HuH-7 (cell line): ENCODE measurements around the gene NRL.
A peak's percentile ranks its signal among the peaks of the same experiment; 100 is the strongest.

Experiments used
- DNase-seq: peaks from one replicate; pipeline ENCODE4 v3.0.0; 2011; ENCODE audit warnings: low spot score

The NRL gene

DNA sequence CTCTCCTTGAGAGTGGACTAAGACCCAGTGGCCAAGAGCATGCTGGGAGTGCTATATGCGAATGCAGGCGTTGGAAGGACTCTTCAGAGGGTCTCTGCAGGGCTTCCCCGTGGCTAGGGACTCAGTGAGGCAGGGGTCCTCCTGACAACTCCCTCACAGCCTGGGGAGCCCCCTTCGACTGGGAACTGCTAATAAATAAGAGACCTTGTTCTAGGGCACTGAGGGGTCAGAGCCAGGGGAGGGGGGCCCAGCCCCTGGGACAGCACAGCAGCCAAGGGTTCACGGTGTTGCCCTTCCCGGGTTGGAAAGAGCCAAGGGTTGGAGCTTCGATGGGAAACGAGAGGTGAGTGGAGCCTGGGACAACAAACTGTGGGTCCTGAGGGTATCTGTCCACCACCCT is 49.3 kb downstream of the NRL start:
- DNase-seq: no peak

DNA sequence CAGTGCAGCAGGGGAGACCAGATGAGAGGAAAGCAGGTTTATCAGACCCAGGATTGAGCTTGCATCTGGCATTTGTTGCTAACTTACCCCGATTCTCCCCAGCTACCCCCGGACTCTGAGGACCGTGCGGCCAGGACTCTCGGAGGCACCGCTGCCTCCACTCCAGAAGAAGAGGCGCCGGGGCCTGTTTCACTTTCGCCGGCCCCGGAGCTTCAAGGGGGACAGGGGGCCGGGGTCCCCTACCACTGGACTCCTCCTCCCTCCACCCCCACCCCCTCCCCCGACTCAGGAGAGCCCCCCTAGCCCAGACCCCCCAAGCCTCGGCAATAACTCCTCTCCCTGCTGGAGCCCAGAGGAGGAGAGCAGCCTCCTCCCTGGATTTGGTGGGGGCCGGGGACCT is 49.9 kb downstream of the NRL start:
- no peak for DNase-seq

DNA sequence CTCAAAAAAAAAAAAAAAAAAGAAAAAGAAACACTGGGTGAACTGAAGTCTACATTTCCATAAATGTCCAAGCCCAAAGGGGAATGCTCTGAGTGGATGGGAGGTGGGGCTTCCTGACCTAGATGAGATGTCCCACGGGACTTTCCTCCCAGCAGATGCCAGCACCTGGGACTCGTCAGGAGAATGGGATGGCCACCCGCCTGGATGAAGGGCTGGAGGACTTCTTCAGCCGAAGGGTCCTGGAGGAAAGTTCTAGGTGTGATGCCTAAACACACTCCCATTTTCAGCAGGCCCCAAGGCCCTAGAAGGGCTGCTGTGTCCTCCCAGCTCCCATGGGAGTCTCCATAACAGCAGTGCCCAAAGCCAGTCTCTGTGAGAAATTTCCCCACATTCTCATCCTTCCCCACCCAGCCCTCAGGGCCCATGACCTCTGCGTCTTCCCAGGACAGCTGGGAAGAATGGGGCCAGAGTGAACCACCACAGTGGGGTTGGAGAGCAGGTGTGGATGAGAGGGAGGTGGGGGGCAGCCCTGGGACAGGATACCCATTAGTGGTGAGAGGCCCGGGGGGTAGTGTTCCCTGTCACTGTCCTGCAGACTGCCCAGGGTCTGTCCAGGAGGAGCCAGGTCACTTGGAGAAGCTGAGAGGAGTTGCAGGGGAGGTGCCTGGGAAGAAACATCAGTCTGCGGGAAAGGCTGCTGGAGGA is 50.5 kb downstream of the NRL start:
- no peak for DNase-seq

DNA sequence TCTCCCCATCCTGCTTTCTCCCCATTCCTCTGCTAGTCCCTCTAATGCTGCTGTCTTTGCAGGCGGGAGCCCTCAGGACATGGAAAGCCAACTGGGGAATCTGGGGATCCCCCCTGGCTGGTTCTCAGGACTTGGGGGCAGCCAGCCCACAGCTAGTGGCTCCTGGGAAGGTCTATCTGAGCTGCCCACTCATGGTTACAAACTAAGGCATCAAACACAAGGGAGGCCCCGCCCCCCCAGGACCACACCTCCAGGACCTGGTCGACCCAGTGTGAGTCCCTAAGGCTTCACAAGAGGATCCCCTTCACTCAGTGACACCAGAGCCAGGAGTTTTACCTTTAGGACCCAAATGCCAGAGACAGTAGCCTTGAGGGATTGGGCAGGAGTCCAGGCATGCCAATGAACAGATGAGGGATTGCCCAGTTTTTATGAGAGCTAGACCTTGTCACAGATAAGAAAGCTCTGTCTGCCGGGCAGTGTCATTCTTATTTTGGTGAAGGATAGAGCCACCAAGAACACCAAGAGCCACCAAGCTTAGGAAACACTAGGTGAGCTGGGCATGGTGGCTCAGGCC is 51.4 kb downstream of the NRL start:
- no peak for DNase-seq

DNA sequence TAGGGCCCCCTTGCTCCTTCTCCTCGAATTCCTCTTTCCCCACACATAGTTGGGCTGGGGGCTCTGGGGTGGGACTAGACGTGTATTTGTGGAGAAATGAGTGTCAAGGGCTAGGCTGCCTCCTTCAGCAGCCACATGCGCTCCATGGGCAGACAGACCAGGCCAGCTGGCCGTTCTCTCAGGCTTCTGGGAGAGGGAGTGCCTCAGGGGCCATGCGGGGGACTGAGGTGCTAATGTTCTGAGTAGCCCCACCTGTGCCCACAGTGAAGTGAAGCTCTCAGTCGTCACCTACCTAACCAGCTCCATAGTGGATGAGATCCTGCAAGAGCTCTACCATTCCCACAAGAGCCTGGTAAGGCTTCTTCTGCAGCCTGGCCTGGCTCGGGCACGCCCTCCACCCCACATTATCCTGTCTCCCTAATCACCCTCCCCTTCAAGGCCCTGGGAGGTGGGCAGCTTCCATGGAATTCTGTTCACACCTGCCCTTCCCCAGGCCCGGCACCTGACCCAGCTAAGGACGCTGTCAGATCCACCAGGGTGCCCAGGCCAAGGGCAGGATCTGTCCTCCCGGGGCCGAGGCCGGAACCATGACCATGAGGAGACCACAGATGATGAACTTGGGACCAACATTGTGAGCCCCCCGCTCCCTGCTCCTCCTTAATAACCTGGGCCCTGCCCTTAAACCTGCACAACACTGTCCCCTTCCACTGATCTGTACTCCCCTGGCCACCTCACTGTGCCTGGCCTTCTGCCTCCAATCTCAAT is 52.4 kb downstream of the NRL start:
- DNase-seq: no peak

DNA sequence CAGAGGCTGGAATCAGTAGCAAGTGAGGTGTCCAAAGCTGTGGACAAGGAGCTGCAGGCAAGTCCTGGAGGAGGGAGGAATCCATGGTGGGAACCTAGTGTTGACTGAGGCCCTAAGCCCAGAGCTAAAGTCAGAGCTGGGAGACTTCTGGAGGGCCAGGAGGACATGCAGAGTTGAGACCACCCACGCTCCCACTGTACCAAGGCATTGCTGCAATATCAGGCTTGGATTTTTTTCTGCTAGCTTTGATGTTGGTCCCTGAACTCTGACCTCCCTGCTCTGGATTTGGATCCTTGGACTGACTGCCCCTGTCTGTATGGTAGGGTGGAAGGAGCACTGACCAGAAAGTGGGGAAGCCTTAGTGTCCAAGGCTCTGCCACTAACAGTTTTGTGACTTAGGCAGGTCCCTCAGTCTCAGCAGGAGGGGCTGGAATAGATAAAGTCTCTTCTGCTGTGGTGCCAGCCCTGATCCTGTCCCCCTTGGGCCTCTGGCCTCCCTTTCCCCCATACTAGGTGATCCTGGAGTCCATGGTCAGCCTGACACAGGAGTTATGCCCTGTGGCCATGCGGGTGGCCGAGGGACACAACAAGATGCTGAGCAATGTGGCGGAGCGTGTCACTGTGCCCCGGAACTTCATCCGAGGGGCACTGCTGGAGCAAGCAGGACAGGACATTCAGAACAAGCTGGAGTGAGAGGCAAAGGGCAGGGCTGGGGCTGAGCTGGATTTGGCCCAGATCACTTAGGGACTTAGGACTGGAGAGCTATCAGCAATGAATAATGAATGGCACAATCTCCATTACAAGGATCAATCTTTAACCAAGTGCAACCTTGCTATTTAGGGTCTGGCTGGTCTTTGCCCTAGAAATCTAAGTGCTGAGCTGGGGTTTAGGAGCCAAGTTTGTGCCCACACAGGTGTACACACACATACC is 53.5 kb downstream of the NRL start:
- no peak for DNase-seq

DNA sequence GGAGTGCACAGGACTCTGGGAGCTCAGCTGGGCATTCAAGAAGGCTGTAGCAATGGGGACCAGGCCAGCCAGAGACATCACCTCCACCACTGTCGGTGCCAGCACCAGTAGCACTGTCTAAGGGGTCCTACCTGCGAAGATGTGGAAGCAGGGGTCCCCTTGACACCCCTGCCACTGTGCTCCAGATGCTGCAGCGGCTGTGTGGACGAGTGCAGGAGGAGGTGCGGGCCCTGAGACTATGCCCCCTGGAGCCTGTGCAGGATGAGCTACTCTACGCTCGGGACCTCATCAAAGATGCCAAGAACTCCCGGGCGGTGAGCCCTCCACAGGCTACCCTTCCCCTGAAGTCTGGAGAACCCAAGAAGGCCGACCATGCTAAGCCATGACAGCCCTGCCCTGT is 54.3 kb downstream of the NRL start:
- DNase-seq: no peak

DNA sequence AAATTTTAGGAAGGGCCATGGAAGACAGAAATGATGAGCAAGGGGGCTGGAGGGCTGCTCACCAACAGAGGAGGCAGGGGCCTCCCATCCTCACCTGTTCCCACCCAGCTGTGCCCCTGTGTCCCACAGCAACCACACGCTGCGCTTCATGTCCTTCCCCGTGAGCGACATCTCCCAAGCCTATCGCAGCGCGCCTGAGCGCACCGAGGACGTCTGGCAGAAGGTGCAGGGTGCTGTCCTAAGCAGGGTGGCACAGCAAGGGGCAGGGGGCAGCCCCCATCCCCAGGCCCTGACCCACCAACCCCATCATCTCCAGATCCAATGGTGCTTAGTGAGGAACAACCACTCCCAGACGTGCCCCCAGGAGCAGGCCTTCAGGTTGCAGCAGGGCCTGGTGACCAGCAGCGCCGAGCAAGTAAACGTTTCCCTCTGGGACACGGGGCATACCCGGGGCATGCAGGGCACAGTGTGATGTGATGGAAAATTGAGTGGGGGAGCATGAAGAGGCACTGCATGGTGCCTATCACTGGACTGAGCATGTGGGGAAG is 54.8 kb downstream of the NRL start:
- DNase-seq: no peak

DNA sequence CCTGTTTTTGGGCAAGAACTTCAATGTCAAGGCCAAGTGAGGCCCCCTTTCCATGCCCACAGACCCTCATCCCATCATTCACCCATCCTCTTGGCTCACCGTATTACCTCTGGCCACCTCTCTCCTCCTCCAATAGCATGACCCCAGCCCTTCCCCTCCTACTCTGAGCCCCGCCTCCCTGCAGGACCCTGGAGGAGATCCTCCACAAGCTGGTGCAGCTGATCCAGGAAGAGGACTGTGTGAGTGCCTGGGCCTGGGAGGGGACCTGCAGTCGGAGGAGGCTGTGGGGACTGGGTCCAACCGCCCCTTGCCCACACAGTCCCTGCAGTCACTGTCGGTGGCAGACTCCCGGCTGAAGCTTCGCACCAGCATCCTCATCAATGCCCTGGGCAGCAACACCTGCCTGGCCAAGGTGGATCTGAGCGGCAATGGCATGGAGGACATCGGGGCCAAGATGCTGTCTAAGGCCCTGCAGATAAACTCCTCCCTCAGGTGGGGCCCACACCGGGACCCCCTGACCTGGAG is 55.7 kb downstream of the NRL start:
- DNase-seq: no peak

DNA sequence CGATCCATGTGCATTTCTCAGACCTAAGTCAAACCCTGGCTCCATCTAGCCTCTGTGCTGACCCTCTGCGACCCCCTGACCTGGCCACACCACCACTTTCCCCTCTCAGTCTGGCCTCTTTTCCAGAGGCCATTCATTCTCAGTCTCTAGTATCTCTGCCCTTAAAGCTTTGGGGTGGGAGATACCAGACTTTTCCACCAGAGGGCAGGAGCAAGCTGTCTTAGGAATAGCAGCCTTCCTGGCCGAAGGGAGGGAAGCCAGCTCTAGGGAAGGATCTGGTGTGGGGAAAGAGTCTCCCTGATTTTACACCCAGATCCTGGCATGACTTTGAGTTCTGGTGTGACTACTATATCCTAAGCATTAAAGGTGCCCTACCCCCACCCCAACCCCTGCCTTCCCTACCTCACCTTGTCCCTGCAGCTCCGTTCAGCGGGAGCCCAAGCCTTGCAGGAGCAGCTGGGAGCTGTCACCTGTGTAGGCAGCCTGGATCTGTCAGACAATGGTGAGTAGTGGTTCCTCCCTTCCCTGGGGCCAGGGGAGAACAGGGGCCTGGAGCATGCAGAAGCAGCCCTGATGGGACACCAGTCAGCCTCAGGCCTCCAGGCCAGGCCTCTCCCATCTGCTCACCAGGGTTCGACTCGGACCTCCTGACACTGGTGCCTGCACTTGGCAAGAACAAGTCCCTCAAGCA is 56.3 kb downstream of the NRL start:
- DNase-seq: peak; percentile 96

DNA sequence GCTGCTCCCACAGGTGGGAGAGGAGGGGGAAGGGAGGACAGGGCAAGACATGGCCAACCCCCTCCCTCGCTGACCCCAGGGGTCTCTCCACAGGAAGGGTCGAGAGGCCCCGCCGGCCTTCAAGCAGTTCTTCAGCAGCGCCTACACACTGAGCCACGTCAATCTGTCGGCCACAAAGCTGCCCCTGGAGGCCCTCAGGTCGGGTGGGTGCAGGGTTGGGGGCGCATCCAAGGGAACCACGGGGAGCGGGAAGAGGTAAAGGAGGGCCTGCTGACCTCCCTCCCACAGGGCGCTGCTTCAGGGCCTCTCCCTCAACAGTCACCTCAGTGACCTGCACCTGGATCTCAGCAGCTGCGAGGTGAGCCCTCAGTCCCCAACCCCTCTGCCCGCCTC is 56.9 kb downstream of the NRL start:
- DNase-seq: no peak

DNA sequence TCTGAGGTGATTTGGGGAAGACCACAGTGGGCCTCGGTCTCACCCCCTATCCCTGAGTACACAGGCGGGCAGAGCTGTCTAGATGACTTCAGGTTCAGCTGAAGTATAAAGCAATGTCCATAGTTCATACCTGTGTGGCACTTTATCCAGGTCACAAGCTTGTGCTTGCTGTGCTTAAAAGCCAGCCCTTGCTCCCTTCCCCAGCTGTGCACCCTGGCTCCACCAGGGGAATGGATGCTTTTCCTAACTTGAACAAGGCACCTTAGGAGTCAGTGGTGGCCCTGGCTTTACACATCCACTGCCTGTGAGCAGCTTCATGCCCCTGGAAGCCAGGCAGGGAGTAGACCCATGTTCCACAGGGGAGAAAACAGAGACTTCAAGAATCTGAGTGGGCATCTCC is 57.5 kb downstream of the NRL start:
- DNase-seq: no peak

DNA sequence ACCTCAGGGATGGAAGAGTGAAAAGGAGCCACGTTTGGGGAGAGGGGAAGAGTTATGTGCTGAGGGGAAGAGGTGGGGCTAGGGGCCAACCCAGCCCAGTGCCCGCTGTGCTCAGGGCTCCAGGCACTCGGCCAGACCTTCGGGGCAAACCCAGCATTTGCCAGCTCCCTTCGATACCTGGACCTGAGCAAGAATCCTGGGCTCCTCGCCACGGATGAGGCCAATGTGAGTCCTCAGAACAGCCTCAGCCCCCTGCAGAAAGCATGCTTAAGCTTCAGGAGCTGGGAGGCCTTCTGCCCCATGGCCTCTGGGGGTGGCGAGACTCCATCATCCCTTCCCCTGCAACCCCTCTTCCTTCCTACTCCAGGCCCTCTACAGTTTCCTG is 58.0 kb downstream of the NRL start:
- no peak for DNase-seq

DNA sequence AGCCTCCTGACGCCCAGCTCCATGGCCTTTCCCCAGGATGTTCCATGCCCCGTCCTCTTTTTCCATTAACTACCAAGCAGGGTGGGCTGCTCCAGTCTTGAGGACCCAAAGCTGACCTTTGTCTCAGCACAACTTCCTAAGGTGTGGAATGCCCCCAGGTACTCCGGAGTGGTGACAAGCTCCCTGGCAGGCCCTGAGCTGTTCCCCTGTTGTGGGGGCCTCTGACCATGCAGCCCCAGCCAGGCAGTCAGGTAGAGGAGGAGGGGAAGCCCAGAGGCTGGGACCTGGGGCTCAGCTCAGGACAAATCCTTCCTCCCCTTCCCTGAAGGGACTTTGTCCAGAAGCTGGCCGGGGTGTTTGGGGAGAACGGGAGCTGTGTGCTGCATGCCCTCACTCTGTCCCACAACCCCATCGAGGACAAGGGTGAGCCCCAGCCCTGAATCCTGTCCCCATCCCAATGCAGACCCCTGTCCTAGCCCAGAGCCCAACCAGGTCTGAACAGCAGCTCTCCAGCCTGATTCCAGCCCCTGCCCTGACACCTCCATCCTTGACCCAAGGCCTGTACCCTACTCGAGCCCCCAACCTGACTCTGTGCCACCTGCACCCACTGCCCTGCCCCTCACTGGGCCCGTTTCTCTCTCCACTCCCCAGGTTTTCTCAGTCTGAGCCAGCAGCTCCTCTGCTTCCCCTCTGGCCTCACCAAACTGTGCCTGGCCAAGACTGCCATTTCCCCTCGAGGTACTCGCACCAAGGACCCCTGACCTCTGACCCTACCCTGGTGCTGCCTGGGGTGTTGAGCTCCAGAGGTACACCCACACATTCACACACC is 58.6 kb downstream of the NRL start:
- no peak for DNase-seq

DNA sequence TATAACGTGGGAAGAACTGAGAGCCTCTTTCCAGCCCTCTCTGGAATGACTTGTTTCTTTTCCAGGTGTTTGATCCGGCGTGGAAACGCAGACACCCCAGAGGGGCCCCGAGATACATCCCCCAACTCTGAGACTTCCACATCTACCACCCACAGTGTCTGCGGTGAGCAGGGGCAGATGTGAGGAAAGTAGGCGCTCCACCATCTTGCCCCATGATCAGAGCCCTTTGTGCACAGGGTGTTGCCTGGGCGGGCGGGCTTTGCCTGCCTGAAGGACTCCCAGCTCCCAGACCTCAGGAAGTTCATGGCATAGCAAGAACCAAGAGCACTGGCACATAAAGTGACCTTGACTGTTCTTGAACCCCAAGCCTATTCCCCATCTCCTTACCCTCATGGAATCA is 60.1 kb downstream of the NRL start:
- DNase-seq: no peak

DNA sequence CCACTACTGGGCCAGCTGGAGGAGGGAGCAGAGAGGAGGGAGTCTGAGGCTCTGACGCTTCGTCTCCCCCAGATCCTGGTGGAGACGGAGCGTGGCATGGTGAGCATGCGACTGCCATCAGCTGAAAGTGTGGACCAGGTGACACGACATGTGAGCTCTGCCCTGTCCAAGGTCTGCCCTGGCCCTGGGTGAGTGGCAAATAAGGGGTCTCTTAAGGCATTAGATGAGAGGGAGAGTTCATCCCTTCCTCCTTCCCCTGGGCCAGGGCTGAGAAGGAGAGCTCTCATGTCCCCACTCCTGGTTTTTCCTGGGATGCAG is 60.5 kb downstream of the NRL start:
- no peak for DNase-seq

DNA sequence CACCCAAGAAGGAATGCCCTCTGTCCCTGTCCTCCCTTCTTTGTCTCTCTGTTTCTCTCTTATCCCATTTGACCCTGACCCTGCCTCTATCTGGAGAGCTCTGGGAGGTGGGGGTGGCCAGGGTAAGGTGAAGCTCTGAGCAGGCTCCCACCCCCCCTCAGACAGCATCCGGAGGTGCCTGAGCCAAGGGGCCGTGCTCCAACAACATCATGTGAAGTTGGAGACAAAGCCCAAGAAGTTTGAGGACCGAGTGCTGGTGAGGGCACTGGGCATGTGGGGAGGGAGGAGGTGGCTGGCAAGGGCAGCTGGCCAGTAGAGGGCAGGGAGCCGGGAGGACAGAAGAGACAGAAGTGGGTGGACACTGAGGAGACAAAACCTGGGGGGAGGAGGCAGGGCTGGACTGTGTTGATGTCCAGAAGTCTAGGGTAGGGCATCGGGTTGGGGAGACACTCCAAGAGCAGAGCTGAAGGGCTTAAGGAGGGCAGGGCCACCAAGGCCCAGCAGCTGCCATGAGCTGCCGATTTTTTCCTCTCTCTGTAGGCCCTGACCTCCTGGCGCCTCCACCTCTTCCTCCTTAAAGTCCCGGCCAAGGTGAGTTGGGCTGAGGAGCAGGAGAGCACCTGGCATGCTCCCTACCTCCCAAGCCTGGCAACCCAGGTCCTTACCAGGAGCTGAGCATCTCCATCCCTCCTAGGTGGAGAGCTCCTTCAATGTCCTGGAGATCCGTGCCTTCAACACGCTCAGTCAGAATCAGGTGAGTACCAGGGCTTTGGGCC is 61.0 kb downstream of the NRL start:
- peak; percentile 1 for DNase-seq

DNA sequence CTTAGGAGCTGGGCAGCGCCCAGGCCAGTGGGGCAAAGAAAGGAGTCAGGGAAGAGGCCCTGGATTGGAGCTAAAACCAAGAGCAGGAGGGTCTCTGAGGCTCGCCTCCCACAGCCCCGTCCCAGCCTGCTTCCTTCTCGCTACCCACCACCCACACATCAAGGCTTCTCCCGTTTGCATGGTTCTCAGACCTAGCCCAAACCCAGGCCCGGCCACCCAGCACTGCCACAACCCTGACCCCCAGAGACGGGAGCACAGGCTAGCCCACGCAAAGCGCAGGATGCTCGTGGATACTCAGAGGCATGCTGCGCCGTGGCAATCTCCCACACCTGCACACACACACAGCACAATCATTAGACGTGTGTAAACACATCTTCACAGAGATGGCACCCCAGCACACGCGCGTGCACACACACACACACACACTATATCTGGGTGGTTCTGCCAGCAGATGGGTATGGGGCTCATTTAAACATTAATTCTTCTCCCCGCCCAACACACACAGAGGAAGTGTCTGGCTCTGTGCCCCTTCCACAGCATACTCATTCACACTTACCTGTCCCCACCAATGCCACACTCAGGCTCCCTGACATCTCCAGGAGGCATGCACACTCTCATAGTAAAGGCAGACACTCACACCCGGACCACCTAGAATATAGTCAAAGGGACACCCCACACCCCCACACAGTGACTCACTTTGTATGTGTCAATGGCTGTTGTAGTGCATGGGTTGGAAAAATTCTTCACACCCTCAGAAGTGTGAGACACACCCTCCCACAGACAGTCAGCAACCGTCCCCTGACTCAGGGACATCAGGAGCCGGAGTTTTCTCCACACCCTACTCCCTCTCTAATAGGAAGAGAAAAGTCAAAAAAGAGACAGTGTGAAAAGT is 61.8 kb downstream of the NRL start:
- DNase-seq: no peak
